ENCODE data around the gene SNRNP48.

- TF ChIP-seq IRF3 (IDR thresholded peaks at IDR 0.05; ENCODE audit: low read depth, low read length) (no peak), JUND (IDR thresholded peaks at IDR 0.05) (no peak), ZBTB33 (IDR thresholded peaks at IDR 0.05; ENCODE audit: borderline replicate concordance, low read depth) (no peak), REST (IDR thresholded peaks at IDR 0.05; ENCODE audit: low read depth, low read length) (no peak), CTCF (IDR thresholded peaks at IDR 0.05) (no peak)
Observed at GRCh38 chr6:7652957-7653356, 63.0 kb downstream of the SNRNP48 start.

Data from SK-N-SH (cell line).